HG02571 (cell line): ENCODE data around the gene EVX1.

Experiments used
- ATAC-seq: cut with Tn5 transposase; IDR thresholded peaks from one replicate; pipeline ENCODE4 v1.9.1; 2021; ENCODE audit warnings: mild to moderate bottlenecking, moderate library complexity; ENCODE audit not compliant: unreplicated experiment

The EVX1 gene

GRCh38 chr7:27204851-27205322 lies 37.7 kb upstream of the EVX1 start:
- no peak for ATAC-seq

- ATAC-seq = no peak
These were observed 37.0 kb upstream of the EVX1 start for GRCh38 chr7:27205325-27206280.

GRCh38 chr7:27207348-27207985 lies 35.1 kb upstream of the EVX1 start:
- no peak for ATAC-seq

- ATAC-seq = no peak
These were observed 33.6 kb upstream of the EVX1 start for GRCh38 chr7:27208998-27209397.

- ATAC-seq = no peak
These were observed 32.6 kb upstream of the EVX1 start for GRCh38 chr7:27209933-27210440.

GRCh38 chr7:27210441-27211083 lies 32.0 kb upstream of the EVX1 start:
- no peak for ATAC-seq

GRCh38 chr7:27211084-27211446 lies 31.5 kb upstream of the EVX1 start:
- ATAC-seq = no peak

- no peak for ATAC-seq
These were observed 30.8 kb upstream of the EVX1 start for GRCh38 chr7:27211764-27212204.

GRCh38 chr7:27212497-27213432 lies 29.8 kb upstream of the EVX1 start:
- ATAC-seq = no peak

- no peak for ATAC-seq
These were observed 29.0 kb upstream of the EVX1 start for GRCh38 chr7:27213433-27214238.

GRCh38 chr7:27214239-27214950 lies 28.2 kb upstream of the EVX1 start:
- ATAC-seq = no peak

- ATAC-seq = no peak
These were observed 27.2 kb upstream of the EVX1 start for GRCh38 chr7:27215356-27215755.

- no peak for ATAC-seq
These were observed 24.7 kb upstream of the EVX1 start for GRCh38 chr7:27217951-27218350.

- ATAC-seq = no peak
These were observed 22.8 kb upstream of the EVX1 start for GRCh38 chr7:27219821-27220220.

GRCh38 chr7:27220440-27220955 lies 22.1 kb upstream of the EVX1 start:
- ATAC-seq = no peak

- ATAC-seq = no peak
These were observed 21.3 kb upstream of the EVX1 start for GRCh38 chr7:27221201-27221797.

GRCh38 chr7:27223941-27224575 lies 18.5 kb upstream of the EVX1 start:
- no peak for ATAC-seq
